ENCODE measurements around the gene ADAMTS8. TPM values are rescaled to one million over a fixed set of nuclear protein-coding genes. Genes with fewer than 3 reads are reported as not detected.

Gene ADAMTS8
- total RNA-seq, 2 donors from 2014 or later = 1.00 to 4.0 TPM

- H3K27ac ChIP-seq (ENCODE audit: low read depth, low read length) = no peak overlapping the region
- WGBS, 2 experiments (ENCODE audit: insufficient coverage in 1 of 2, insufficient read length in 1 of 2) = 92 to 100% methylated on average over 2 to 7 of the region's 7 CpGs
- H3K4me1 Mint-ChIP-seq = peaks cover 1% of the 10 kb centered on the region
- no peak overlapping the region for H3K9ac ChIP-seq (ENCODE audit: extremely low read depth, low read length, poor library complexity, severe bottlenecking)
- no peaks in the 10 kb centered on the region for H3K27me3 ChIP-seq (ENCODE audit: control insufficient read depth, insufficient read depth, low read length, poor library complexity, severe bottlenecking)
- TF ChIP-seq CTCF (conservative IDR thresholded peaks at IDR 0.05) = no peak
- H3K4me3 Mint-ChIP-seq = no peak overlapping the region
- no peaks in the 10 kb centered on the region for H3K36me3 ChIP-seq (ENCODE audit: control insufficient read depth, insufficient read depth, low read length)
- DNase-seq = no peak
- no peaks in the 10 kb centered on the region for H3K4me1 ChIP-seq (ENCODE audit: control insufficient read depth, insufficient read depth, low read length)
- H3K9me3 ChIP-seq (ENCODE audit: control insufficient read depth, low read length) = no peaks in the 10 kb centered on the region
- no peaks in the 10 kb centered on the region for H3K36me3 Mint-ChIP-seq (ENCODE audit: low read depth)
- peaks cover 16% of the 10 kb centered on the region for H3K27me3 Mint-ChIP-seq (ENCODE audit: insufficient read depth)
- H3K27ac Mint-ChIP-seq = no peak overlapping the region
- peaks cover 3% of the 10 kb centered on the region for H3K9me3 Mint-ChIP-seq
- H3K4me3 ChIP-seq (ENCODE audit: low read length) = no peak overlapping the region
Observed at GRCh38 chr11:130437848-130438247, 9.4 kb upstream of the ADAMTS8 start.

GRCh38 chr11:130436171-130436570 lies 7.8 kb upstream of the ADAMTS8 start:
- Mint-ChIP-seq H3K9me3 (peaks cover 2% of the 10 kb centered on the region), H3K27me3 (ENCODE audit: insufficient read depth) (peaks cover 14% of the 10 kb centered on the region), H3K36me3 (ENCODE audit: low read depth) (no peaks in the 10 kb centered on the region), H3K4me3 (no peak overlapping the region), H3K4me1 (peaks cover 1% of the 10 kb centered on the region), H3K27ac (no peak overlapping the region)
- no peak overlapping the region for H3K4me3 ChIP-seq (ENCODE audit: low read length)
- no peak for DNase-seq
- H3K9me3 ChIP-seq (ENCODE audit: control insufficient read depth, low read length) = no peaks in the 10 kb centered on the region
- no peaks in the 10 kb centered on the region for H3K36me3 ChIP-seq (ENCODE audit: control insufficient read depth, insufficient read depth, low read length)
- H3K4me1 ChIP-seq (ENCODE audit: control insufficient read depth, insufficient read depth, low read length) = no peaks in the 10 kb centered on the region
- H3K27ac ChIP-seq (ENCODE audit: low read depth, low read length) = no peak overlapping the region
- WGBS, 2 experiments (ENCODE audit: insufficient coverage in 1 of 2, insufficient read length in 1 of 2) = 85 to 93% methylated on average over 3 of the region's 3 CpGs
- no peaks in the 10 kb centered on the region for H3K27me3 ChIP-seq (ENCODE audit: control insufficient read depth, insufficient read depth, low read length, poor library complexity, severe bottlenecking)
- no peak overlapping the region for H3K9ac ChIP-seq (ENCODE audit: extremely low read depth, low read length, poor library complexity, severe bottlenecking)
- no peak for TF ChIP-seq CTCF (conservative IDR thresholded peaks at IDR 0.05)

- H3K27ac ChIP-seq (ENCODE audit: low read depth, low read length) = no peak overlapping the region
- WGBS, 2 experiments (ENCODE audit: insufficient coverage in 1 of 2, insufficient read length in 1 of 2) = 91 to 100% methylated on average over 4 of the region's 4 CpGs
- H3K4me1 ChIP-seq (ENCODE audit: control insufficient read depth, insufficient read depth, low read length) = no peaks in the 10 kb centered on the region
- Mint-ChIP-seq H3K36me3 (ENCODE audit: low read depth) (no peaks in the 10 kb centered on the region), H3K4me1 (peaks cover 1% of the 10 kb centered on the region), H3K27me3 (ENCODE audit: insufficient read depth) (peaks cover 15% of the 10 kb centered on the region), H3K27ac (no peak overlapping the region), H3K4me3 (no peak overlapping the region), H3K9me3 (no peaks in the 10 kb centered on the region)
- H3K36me3 ChIP-seq (ENCODE audit: control insufficient read depth, insufficient read depth, low read length) = no peaks in the 10 kb centered on the region
- H3K4me3 ChIP-seq (ENCODE audit: low read length) = no peak overlapping the region
- H3K9ac ChIP-seq (ENCODE audit: extremely low read depth, low read length, poor library complexity, severe bottlenecking) = no peak overlapping the region
- H3K9me3 ChIP-seq (ENCODE audit: control insufficient read depth, low read length) = no peaks in the 10 kb centered on the region
- no peak for TF ChIP-seq CTCF (conservative IDR thresholded peaks at IDR 0.05)
- H3K27me3 ChIP-seq (ENCODE audit: control insufficient read depth, insufficient read depth, low read length, poor library complexity, severe bottlenecking) = peaks cover 2% of the 10 kb centered on the region
- no peak for DNase-seq
Observed at GRCh38 chr11:130435671-130436070, 7.3 kb upstream of the ADAMTS8 start.
